PC-9 (cell line): Measurements from ENCODE around the gene HABP4.

ENCODE experiments used
- EZH2 ChIP-seq: fragments of 200-600 bp; sonication (generic); IDR thresholded peaks from 2 replicates; pipeline ENCODE4 v1.8.0; 2017; ENCODE audit warnings: antibody characterized with exemption, low read depth
- TF ChIP-seq, protein P1 (sequence below): fragments of 200-600 bp; sonication (generic); conservative IDR thresholded peaks from 2 replicates; pipeline ENCODE4 v1.6.1; 2017; ENCODE audit warnings: mixed run types, antibody characterized with exemption, mild to moderate bottlenecking, moderate library complexity

GRCh38 chr9:96467784-96468183 is 17.8 kb downstream of the HABP4 start:
- TF ChIP-seq, protein P1, sequence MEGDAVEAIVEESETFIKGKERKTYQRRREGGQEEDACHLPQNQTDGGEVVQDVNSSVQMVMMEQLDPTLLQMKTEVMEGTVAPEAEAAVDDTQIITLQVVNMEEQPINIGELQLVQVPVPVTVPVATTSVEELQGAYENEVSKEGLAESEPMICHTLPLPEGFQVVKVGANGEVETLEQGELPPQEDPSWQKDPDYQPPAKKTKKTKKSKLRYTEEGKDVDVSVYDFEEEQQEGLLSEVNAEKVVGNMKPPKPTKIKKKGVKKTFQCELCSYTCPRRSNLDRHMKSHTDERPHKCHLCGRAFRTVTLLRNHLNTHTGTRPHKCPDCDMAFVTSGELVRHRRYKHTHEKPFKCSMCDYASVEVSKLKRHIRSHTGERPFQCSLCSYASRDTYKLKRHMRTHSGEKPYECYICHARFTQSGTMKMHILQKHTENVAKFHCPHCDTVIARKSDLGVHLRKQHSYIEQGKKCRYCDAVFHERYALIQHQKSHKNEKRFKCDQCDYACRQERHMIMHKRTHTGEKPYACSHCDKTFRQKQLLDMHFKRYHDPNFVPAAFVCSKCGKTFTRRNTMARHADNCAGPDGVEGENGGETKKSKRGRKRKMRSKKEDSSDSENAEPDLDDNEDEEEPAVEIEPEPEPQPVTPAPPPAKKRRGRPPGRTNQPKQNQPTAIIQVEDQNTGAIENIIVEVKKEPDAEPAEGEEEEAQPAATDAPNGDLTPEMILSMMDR = no peak
- no peak for TF ChIP-seq EZH2
